Upper lobe of left lung (tissue), 4 donors: ENCODE results near the gene GNPTAB.

Source experiments
- POLR2A ChIP-seq, 4 donors: fragments of 450-650 bp; IDR thresholded peaks; one replicate each; pipeline ENCODE4 v1.5.1; 2016 to 2017; ENCODE audit warnings: antibody characterized with exemption in 4 of 4, mild to moderate bottlenecking in 2 of 4
- POLR2AphosphoS5 ChIP-seq, 2 donors: sonication (generic); formaldehyde crosslinking; IDR thresholded peaks; one replicate each; pipeline ENCODE4 v1.5.1; 2017; ENCODE audit warnings: antibody characterized with exemption in 2 of 2
- TF ChIP-seq, protein P1 (sequence below), 6 experiments: fragments of 450-650 bp in 4 of 6; fragments of 200-600 bp in 2 of 6; sonication (generic) in 2 of 6; IDR thresholded peaks; one replicate each; pipeline ENCODE4 v1.5.1; 2016 to 2019; ENCODE audit warnings: antibody characterized with exemption in 6 of 6

- TF ChIP-seq, protein P1, sequence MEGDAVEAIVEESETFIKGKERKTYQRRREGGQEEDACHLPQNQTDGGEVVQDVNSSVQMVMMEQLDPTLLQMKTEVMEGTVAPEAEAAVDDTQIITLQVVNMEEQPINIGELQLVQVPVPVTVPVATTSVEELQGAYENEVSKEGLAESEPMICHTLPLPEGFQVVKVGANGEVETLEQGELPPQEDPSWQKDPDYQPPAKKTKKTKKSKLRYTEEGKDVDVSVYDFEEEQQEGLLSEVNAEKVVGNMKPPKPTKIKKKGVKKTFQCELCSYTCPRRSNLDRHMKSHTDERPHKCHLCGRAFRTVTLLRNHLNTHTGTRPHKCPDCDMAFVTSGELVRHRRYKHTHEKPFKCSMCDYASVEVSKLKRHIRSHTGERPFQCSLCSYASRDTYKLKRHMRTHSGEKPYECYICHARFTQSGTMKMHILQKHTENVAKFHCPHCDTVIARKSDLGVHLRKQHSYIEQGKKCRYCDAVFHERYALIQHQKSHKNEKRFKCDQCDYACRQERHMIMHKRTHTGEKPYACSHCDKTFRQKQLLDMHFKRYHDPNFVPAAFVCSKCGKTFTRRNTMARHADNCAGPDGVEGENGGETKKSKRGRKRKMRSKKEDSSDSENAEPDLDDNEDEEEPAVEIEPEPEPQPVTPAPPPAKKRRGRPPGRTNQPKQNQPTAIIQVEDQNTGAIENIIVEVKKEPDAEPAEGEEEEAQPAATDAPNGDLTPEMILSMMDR (IDR thresholded peaks at IDR 0.05) = no peak
- no peak for TF ChIP-seq POLR2A (IDR thresholded peaks at IDR 0.05)
- TF ChIP-seq POLR2AphosphoS5 (IDR thresholded peaks at IDR 0.05) = no peak
Measured at GRCh38 chr12:101748907-101749306, 81.9 kb downstream of the GNPTAB start.
